Measurements from ENCODE around the gene DNTTIP2.

Gene DNTTIP2

GRCh38 chr1:93880731-93881130 is 1.7 kb upstream of the DNTTIP2 start:
- Histone ChIP-seq H3K4me1 (ENCODE audit: insufficient read depth, low read length) (peaks cover 34% of the 10 kb centered on the region), H3K79me2 (ENCODE audit: insufficient read depth, low read length) (peaks cover 37% of the 10 kb centered on the region), H4K20me1 (ENCODE audit: insufficient read depth, low read length) (peaks cover 24% of the 10 kb centered on the region; the same call in 1 of the 2 replicates), H3K4me3 (ENCODE audit: low read depth in 1 of 2, low read length in 2 of 2) (no peak overlapping the region), H2AFZ (ENCODE audit: low read depth, low read length) (peak overlapping the region; percentile 25), H3K36me3 (ENCODE audit: insufficient read depth, low read length) (peaks cover 28% of the 10 kb centered on the region), H3K27ac (ENCODE audit: low read length) (no peak overlapping the region), H3K27me3 (ENCODE audit: insufficient read depth, low read length, poor library complexity) (no peaks in the 10 kb centered on the region), H3K4me2 (ENCODE audit: insufficient read depth, low read length) (no peak overlapping the region), H3K9ac (ENCODE audit: low read depth, low read length) (no peak overlapping the region), H3K9me3 (ENCODE audit: insufficient read depth, low read length, severe bottlenecking) (no peaks in the 10 kb centered on the region)
- no peak for TF ChIP-seq CTCF (IDR thresholded peaks at IDR 0.05; ENCODE audit: borderline replicate concordance, extremely low read depth, low read length, poor library complexity, severe bottlenecking)
- TF ChIP-seq EZH2 (IDR thresholded peaks at IDR 0.05; ENCODE audit: borderline replicate concordance, low read depth, low read length, severe bottlenecking), result no peak
- ATAC-seq (ENCODE audit: insufficient read depth, low read depth) (no peak), DNase-seq (no peak)

- Histone ChIP-seq H3K79me2 (ENCODE audit: insufficient read depth, low read length) (peaks cover 43% of the 10 kb centered on the region), H4K20me1 (ENCODE audit: insufficient read depth, low read length) (peaks cover 29% of the 10 kb centered on the region; the same call in 1 of the 2 replicates), H3K4me3 (ENCODE audit: low read depth in 1 of 2, low read length in 2 of 2) (peak overlapping the region; percentile 91 to 93), H3K36me3 (ENCODE audit: insufficient read depth, low read length) (peaks cover 50% of the 10 kb centered on the region), H3K9me3 (ENCODE audit: insufficient read depth, low read length, severe bottlenecking) (no peaks in the 10 kb centered on the region), H3K27me3 (ENCODE audit: insufficient read depth, low read length, poor library complexity) (no peaks in the 10 kb centered on the region), H2AFZ (ENCODE audit: low read depth, low read length) (peak overlapping the region; percentile 81), H3K4me2 (ENCODE audit: insufficient read depth, low read length) (peak overlapping the region; percentile 89), H3K27ac (ENCODE audit: low read length) (peak overlapping the region; percentile 85), H3K4me1 (ENCODE audit: insufficient read depth, low read length) (peaks cover 34% of the 10 kb centered on the region), H3K9ac (ENCODE audit: low read depth, low read length) (peak overlapping the region; percentile 76)
- DNase-seq, result peak; percentile 23
- ATAC-seq (ENCODE audit: insufficient read depth, low read depth), result peak; percentile 20; the same call in 2 of the 3 replicates
- TF ChIP-seq CTCF (IDR thresholded peaks at IDR 0.05; ENCODE audit: borderline replicate concordance, extremely low read depth, low read length, poor library complexity, severe bottlenecking) (peak; percentile 4), EZH2 (IDR thresholded peaks at IDR 0.05; ENCODE audit: borderline replicate concordance, low read depth, low read length, severe bottlenecking) (no peak)
Observed at GRCh38 chr1:93878501-93878888, 511 bp downstream of the DNTTIP2 start.

GRCh38 chr1:93877529-93877928 is 1.5 kb downstream of the DNTTIP2 start:
- peak overlapping the region; percentile 91 to 93; a peak in 3 of 4 replicates for H3K4me3 ChIP-seq (ENCODE audit: low read depth in 1 of 2, low read length in 2 of 2)
- peaks cover 45% of the 10 kb centered on the region for H3K79me2 ChIP-seq (ENCODE audit: insufficient read depth, low read length)
- peaks cover 55% of the 10 kb centered on the region for H3K36me3 ChIP-seq (ENCODE audit: insufficient read depth, low read length)

More at GRCh38 chr1:93877529-93877928, 1.5 kb downstream of the DNTTIP2 start:
- H3K27me3 ChIP-seq (ENCODE audit: insufficient read depth, low read length, poor library complexity), result no peaks in the 10 kb centered on the region
- peak overlapping the region; percentile 76 for H3K9ac ChIP-seq (ENCODE audit: low read depth, low read length)
- TF ChIP-seq EZH2 (IDR thresholded peaks at IDR 0.05; ENCODE audit: borderline replicate concordance, low read depth, low read length, severe bottlenecking), result no peak
- TF ChIP-seq CTCF (IDR thresholded peaks at IDR 0.05; ENCODE audit: borderline replicate concordance, extremely low read depth, low read length, poor library complexity, severe bottlenecking), result no peak
- peaks cover 29% of the 10 kb centered on the region; the same call in 1 of the 2 replicates for H4K20me1 ChIP-seq (ENCODE audit: insufficient read depth, low read length)
- H3K4me1 ChIP-seq (ENCODE audit: insufficient read depth, low read length), result peaks cover 34% of the 10 kb centered on the region
- H2AFZ ChIP-seq (ENCODE audit: low read depth, low read length), result no peak overlapping the region
- H3K4me2 ChIP-seq (ENCODE audit: insufficient read depth, low read length), result peak overlapping the region; percentile 89
- H3K27ac ChIP-seq (ENCODE audit: low read length), result no peak overlapping the region
- no peaks in the 10 kb centered on the region for H3K9me3 ChIP-seq (ENCODE audit: insufficient read depth, low read length, severe bottlenecking)
- ATAC-seq (ENCODE audit: insufficient read depth, low read depth) (no peak), DNase-seq (no peak)
